SKM-1 (cell line): ENCODE results near the gene SLC24A4.
A peak's percentile ranks its signal among the peaks of the same experiment; 100 is the strongest.

Experiments used
- DNase-seq: peaks from one replicate; lab custom pipeline; 2025; ENCODE audit not compliant: unreplicated experiment; lab: John Stamatoyannopoulos, UW

SLC24A4 gene

DNA sequence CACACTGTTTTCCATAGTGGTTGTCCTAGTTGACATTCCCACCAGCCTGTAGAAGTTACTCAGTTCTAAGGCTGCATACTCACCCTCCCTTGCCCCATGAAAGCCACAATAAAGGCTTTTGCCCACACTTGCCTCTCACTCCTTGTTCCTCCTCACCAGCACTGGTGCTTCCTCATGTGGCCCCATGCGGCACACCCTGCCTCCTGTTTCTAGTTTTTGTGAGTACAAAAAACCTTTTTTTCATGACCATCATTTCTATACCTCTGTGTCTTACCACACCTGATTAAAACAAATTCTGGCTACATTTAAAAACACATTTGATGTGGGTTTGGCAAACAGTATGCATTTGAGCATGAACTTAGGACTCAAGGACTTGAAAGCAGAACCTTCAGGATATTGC, 149.9 kb downstream of the SLC24A4 start:
- peak; percentile 22 for DNase-seq

DNA sequence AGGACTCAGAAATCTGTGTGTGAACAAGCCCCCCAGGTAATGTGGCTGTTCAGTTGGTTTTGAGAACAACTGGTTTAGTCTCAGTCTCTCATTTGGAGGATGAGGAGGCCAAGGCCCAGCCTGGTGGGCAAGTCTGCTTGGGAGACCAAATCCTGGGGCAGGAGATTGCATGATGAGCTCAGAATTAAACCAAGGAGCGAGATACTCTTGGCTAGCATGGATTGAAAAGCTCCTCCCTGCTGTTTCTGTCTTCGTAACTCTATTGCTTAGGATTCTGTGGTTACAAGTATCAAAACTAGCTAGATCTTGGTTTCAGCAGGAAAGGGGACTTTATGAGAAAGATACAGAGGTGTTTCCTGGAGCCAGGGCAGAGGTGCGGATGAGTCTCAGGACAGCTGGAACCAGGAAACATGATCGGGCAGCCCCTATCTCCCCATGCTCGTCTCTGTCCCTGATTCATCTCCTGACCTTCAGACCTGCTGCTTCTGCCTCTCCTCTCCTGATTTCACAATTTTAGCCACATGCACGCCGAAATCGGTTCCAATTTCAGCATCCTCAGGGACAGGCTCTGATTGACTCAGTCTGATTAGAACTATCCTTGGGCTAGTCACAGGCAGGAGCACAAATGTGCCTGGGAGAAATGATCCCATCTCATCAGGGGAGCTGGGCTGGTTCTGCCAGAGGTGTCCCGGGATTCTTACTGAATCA, 150.4 kb downstream of the SLC24A4 start:
- no peak for DNase-seq

DNA sequence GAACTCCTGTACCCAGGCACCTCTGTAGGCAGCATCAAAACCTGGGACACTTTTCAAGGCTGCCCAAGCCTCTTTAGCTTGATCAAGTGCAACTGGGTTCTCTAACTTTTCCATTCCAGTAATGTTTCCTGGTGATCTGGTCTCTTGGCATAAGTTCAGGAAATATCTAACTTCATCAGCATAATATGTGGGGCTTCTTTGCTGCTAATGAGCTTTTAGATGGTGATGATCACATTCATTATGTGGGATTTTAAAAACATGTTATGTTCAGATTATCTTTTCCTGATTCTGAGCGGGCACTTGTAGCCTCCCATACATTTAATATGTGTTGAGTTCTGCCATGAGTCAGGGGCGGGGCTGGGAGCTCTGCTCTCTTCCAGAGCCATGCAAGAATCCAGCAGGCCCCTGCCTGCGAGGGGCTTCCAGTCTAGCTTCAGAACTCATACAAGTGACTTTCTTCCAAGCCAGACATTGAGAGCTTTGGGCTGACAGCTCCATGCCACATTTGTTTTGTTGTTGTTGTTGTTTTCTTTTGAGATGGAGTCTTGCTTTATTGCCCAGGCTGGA, 151.1 kb downstream of the SLC24A4 start:
- DNase-seq = no peak

DNA sequence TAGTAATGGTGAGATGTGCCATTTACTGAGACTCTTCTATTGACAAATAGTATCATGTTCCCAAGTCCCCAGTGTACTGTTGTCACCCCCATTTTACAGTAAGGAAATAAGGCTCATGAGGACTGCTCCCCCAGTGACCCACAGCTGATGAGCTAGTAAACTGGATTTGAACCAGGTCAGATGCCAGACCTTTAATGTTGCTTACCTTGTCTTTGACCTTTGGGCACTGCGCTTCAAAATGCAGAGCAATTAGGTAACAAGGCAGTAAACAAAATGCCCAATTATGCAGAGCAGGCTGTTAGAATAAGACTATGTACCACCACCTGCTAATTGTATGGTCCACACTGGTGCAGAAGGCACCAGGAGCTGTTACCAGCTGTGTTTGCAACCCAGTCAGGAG, 152.1 kb downstream of the SLC24A4 start:
- no peak for DNase-seq

DNA sequence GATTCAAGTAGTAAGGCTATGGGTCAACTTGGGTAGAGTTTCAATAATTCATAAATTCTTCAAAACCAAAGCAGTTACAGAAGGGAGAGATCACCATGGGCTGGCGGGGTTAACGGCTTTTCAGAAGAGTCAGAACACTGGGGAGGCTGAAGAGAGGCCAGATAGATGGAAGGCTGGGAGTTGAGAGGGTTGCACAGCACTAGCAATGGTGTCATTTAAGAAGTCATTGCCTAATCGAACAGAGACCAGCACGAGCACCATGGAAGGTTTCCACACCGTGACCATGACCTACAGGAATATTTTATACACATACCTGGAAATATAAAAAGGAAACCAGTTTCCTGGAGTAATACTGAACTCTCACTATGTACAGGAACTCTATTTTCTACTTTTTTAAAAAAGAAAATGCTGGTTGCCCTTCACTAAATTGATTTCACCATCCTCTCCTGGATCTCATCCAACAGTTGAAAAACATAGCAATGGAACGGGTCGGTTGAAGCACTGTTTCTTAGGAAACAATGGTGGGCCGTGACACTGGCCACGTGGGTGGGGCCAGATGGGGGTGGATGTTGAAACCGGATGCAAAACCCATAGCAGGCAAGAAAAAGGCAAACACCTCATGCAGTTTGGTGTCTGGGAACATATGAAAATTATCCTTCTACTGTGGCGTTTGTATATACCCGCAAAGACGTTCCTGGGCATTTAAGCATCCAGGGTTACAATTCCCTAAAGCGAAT, 152.7 kb downstream of the SLC24A4 start:
- DNase-seq = peak; percentile 71

DNA sequence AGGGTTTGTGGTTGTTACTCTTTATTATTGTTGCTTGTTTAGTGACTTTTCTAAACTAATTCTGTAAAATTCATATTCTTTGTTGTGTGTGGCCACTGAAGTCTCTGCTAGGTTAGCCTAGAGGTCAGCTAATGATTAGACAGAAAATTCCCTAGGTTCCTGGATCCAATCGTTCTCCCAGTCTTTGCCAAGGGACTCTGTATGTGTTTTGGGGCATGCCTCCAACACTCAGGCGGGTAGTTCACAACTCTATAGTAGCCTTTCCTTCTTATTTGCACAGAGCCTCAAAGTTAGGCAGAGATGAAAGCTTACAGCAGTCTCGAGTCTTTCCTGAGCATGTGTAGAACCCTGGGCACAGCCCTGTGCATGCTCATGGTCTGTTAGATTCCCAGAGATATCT, 157.9 kb downstream of the SLC24A4 start:
- DNase-seq = no peak

DNA sequence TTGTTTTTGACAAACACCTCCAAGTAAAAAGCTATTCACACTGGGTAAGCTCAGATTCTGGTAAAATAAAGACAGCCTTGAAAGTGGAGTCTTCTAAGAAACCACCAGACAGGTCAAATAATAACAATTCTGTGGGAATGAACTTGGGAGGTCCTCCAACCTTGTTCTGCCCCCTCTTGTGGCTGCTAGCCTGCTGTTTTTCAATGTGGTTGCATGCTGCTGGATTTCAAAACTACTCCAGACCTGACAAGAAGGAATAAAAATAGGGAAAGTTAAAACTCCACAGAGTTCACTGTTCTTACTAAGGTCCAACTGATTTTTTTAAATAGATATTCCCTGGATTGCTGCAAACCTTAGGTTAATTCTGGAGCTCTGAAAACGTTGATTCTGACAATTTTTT, 158.4 kb downstream of the SLC24A4 start:
- no peak for DNase-seq

DNA sequence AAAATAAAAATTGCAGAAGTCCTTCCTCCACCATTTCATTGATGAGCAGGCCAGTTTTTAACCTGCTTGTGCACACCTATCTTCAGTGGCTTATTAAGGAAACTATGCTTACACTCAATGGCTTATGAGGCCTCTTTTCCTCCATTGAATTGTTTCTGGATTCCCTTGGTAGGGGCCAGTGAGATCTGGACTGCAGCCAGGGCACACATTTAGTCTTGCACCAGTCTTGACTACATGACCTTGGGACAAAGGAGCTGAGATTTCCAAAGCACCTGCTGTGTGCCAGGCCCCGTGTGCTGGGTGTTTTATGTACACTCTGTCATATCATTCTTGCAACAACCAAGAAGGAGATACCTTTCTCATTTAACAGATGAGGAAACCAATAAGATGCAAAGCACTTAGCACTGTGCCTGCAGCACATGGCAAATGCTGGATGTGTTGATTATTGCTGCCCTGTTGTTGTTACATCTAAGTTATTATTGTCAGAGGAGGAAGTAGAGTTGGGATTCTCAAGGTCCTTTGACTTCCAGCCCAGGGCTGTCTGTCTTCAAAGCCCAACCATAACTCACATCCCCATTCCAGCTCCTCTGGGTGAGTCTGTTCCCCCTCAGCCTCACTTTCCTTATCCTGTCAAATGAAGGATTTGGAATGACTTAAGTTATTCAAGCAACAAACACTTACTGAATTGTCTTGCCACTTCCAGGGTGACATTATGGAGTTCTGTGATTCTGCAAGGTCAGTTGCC, 159.0 kb downstream of the SLC24A4 start:
- no peak for DNase-seq

DNA sequence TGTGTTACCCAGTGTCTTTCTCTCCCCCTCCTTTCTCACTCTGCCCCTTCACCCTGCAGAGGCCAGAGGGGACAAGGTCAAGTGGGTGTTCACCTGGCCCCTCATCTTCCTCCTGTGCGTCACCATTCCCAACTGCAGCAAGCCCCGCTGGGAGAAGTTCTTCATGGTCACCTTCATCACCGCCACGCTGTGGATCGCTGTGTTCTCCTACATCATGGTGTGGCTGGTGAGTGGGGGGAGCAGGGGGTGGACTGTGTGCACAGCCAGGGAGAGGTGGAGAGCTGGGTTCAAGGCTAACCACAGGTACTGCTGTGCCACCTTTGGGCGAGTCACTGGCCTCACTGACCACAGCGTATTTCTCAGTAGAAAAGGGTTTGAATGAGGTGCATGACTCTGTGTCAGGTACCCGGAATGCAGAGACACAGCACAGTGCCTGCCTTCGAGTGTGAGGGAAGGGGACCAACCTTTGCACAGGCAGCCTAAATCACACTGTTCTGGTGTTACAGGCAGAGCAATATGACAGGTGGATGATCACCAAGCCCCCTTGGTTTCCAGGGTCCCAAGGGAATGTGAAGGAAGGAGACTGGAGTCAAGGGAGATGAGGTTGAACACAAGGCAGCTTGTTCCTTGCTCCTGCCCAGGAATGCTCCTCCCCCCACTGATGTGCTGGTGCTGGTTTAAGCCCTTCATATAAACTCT, 159.8 kb downstream of the SLC24A4 start:
- no peak for DNase-seq

DNA sequence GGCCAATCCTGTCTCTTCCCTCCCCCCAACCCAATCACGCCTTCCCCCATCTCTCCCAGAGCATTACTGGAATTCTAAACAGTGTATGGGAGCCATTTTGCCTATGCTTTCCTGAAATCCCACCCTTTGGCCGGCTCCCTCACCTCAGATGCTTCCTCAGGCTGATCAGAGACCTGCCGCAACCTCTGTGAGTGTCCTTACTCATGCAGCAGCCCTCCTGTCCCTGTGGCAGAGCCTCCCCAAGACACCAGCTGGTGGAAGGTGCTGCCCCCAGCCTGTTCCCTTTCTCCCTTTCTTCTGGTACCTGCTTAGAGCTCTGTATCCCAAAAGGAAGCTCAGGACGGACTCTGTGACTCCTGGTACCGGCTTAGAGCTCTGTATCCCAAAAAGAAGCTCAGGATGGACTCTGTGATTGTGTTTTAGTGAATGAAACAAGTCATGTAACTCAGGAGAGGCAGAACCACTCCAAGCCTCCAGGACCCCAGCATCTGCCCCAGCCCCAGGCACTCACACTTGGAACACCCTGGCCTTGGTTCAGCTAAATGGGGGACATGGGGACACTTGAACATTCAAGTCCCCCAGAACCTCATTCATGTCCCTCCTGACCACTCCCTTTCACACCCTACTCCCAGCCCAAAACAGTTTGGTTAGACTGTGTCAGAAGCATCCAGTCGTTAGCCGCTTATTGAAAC, 161.3 kb downstream of the SLC24A4 start:
- DNase-seq = no peak

DNA sequence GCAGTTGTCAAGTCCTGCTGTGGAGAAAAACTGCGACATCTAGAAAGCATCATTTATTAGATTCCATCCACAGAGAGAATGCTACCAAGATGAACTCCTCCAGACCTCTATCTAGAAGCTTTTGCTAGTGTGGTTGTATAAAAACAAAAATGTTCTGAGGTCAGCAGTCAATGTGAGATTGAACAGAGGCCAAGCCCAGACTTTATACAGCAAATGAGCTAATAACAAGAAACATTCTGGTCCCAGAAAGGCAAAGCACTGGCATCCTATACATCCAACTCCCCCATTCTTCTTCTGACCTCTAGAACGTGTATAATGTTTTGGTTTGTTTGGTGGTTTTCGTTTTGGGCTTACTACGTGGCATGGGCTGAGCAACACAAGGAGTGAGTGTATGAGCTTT, 163.9 kb downstream of the SLC24A4 start:
- no peak for DNase-seq

DNA sequence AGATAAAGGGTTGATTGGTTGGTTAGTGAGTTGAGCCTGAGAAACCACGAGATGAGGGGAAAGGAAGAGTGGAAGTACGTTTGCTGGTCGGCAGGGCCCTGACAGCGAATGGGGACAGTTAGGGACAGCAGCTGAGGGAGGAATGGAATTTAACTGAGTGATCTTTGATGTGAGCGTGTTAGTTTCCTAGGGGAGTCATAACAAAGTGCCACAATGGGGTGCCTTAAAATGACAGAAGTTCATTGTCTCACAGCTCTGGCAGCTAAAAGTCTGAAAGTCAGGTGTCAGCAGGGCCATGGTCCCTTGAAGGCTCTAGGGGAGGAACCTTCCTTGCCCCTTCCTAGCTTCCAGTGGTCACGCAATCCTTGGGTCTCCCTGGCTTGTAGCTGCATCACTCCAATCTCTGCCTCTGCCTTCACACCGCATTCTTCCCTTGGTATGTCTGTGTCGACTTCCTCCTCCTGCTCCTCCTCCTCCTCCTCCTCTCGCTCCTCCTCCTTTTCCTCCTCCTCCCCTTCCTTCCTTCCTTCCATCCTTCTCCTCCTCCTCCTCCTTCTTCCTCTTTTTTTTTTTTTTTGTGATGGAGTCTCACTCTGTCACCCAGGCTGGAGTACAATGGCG, 164.7 kb downstream of the SLC24A4 start:
- no peak for DNase-seq

DNA sequence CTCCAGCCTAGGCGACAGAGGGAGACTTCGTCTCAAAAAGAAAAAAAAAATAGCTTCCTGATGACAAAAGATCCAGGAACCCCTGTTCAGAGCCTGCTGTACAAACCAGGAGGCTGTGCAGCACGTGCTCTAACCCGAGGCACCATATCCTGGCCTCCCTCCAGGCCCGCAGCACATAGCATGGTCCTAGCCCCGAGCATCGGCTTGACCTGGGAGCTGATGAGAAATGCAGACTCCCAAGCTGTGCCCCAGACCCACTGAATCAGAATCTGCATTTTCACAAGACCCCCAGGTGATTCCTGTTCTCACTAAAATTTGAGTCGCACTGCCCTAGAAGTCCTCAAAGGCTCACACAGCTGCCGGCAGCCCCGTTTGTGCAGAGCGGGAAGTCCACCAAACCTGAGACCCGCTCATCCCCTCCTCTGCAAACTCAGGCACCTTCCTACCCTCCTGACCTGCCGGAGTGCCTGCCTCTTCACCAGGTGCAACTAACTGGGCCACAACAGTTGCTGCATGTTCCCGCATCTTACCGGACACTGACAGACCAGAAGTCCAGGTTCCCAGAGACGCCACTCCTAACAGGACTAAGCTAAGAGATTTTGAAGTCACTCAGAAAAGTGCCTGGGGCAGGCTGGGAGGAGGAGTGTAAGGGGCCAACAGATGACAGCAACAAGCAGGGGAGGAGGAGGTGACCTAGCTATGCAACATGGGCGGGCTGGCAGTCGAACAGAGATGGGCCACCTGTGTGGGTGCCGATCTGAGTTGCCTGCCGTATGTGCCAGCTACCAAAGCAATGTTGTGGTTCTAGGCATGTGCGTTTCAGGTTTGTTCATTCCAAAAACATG, 166.7 kb downstream of the SLC24A4 start:
- no peak for DNase-seq

DNA sequence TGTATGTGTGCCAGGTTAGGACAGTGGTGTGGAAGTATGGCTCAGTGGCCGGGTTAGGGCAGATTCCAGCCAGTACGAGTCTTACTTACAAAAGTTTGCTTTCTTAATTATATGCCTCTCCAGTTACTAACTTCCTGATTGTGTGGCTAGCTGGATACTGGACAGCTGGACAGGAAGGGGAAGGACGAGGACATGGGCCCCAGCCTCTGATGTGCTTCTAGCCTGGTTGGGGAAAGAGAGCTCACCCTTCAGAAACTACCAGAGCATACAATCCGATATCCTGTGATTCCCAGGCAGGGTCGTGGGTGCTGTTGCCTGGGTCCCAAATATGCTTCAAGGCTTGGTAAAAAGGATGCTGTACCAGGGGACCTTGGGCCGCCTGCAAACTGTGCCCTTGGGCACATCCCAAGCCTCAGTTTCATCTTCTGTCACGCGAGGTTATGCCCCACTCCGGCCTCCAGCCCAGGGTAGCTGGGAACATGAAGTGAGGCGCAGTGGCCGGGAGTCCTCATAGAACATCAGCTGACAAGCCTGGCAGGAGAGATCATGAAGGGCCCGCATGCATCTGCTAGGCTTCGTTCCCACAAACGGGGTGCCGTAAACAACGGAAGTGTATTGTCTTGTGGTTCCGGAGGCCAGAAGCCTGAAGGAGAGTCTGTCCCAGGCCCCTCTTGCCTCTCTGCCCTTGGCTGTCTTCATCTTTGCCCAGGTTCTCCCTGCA, 167.4 kb downstream of the SLC24A4 start:
- no peak for DNase-seq

DNA sequence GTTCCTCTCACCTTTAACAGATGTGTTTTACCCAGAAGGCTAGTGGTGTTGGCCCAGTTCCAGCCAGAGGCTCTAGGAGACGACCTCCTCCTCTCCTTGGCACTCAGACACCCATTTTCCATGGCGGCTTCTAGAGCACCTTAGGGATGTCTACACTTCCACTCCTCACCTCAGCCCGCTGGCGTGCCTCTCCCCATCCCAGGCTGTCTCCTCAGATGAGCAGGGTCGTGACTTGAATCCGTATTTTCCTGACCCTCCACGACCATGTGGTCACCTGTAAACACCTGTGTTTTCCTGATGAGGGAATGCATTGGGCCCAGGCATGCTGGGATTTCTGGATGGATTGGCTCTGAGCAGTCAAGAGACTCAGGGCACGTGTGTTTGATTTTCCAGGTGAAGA, 168.8 kb downstream of the SLC24A4 start:
- DNase-seq = no peak

DNA sequence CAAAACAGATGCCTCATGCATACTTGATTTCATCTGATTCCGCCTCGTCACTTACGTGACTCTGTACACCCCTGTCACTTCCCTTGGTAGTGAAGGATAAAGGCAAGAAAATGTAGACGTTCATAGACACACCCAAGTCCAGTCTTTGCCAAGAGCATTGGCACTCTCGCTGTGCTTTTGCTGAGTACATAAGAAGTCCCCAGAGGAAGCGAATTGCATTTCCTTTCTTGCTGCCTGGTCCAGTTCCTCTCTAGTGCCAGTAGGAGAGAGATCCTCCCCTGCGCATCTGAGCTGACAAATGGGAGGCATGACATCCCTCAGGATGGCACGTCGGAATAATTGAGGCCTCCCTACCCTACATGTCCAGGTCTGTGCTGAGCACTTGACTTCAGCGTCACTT, 169.3 kb downstream of the SLC24A4 start:
- no peak for DNase-seq

DNA sequence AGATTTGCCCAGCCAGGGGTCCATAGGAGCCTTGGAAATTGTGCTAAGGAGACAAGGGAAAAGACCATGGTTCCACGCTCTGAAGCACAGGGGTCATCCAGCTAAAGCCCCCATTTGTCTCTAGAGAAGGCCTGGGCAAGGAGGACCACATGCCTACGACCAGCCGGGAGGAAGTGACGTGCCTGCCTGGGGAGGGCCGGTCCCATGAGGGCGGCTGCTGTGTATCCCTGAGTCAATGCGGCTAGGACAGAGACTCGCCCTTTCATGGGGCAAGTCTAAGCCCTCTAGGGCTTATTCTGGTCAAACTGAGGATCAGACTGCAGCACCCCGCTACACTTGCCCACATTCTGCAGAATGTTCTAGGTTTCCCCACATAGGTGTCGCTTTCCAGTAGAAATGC, 170.1 kb downstream of the SLC24A4 start:
- DNase-seq = no peak

DNA sequence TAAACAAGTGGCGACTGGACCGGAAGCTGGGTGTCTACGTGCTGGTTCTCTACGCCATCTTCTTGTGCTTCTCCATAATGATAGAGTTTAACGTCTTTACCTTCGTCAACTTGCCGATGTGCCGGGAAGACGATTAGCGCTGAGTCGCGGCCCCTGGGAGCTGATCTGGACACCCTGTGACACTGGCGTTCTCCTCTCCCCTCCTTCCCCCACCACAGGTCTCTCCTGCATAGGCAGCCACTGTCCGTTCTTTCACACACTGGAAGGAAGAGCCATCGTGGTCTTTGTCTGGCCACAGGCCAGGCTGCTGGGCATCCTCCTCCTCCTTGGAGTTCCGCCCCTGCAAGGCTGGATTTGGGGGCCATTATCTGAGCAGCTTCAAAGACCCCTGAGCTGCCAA, 170.5 kb downstream of the SLC24A4 start:
- DNase-seq = no peak

DNA sequence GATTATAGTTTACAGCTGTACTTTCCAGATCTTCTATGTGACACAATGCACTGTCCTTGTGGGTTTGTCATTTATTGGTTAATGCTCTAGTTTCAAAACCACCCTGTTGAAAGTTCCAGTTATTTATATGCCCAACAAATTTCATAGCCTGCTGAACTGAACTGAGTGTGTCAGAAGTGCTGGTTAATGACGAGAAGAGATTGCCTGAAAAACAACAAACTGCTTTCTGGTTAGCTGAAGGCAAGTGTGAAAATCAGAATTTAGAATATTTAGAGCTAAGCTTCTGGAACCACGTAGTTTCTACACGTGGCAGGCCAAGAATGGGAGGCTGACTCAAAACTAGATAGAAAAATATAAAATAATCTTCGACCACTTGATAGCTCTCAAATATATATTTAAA, 171.5 kb downstream of the SLC24A4 start:
- DNase-seq = no peak
